ENCODE data around the gene RPL3. TPM values are rescaled to one million over a fixed set of nuclear protein-coding genes. Genes with fewer than 3 reads are reported as not detected.
A peak's percentile ranks its signal among the peaks of the same experiment; 100 is the strongest.

Gene RPL3
- total and polyA plus RNA-seq, 2 donors (not counting 1 experiment from before 2014, with no cell fraction given) = 2,627 to 2,862 TPM

GRCh38 chr22:39349506-39349966, 30.1 kb upstream of the RPL3 start:
- Histone ChIP-seq H3K4me3 (replicated peaks in 1 of 4; ENCODE audit: control extremely low read depth in 1 of 4, insufficient read depth in 1 of 4, low read depth in 3 of 4, low read length in 4 of 4) (peak overlapping the region; percentile 39 to 73 (median 62)), H4K20me1 (ENCODE audit: control insufficient read depth, extremely low read depth, insufficient read depth, low read length) (no peaks in the 10 kb centered on the region), H3K4me1 (ENCODE audit: control insufficient read depth, extremely low read depth, insufficient read depth, low read length) (no peaks in the 10 kb centered on the region), H3K79me2 (ENCODE audit: control insufficient read depth, insufficient read depth, low read length) (no peaks in the 10 kb centered on the region), H3K36me3 (ENCODE audit: control insufficient read depth, insufficient read depth, low read length) (no peaks in the 10 kb centered on the region), H3K9me3 (ENCODE audit: control insufficient read depth, insufficient read depth, low read depth, low read length) (no peaks in the 10 kb centered on the region), H2AFZ (ENCODE audit: low read length) (peak overlapping the region; percentile 76), H3K27me3 (ENCODE audit: control insufficient read depth, insufficient read depth, low read length) (peaks cover 3% of the 10 kb centered on the region), H3K9ac (ENCODE audit: insufficient read depth, low read length) (peak overlapping the region; percentile 7), H3K4me2 (ENCODE audit: extremely low read depth, insufficient read depth, low read length) (peak overlapping the region; percentile 59), H3K27ac (ENCODE audit: insufficient read depth, low read length) (no peak overlapping the region)
- no peak for TF ChIP-seq EZH2 (IDR thresholded peaks at IDR 0.05; ENCODE audit: low read length, missing control alignments)
- TF ChIP-seq CTCF (conservative IDR thresholded peaks at IDR 0.05 in 1 of 2, IDR thresholded peaks at IDR 0.05 in 1 of 2; ENCODE audit: low read depth in 1 of 2, low read length in 2 of 2) = no peak
- DNase-seq (ENCODE audit: low read depth in 2 of 2) = peak in 1 of 2 donors; percentile 24

GRCh38 chr22:39348909-39349505, 29.6 kb upstream of the RPL3 start:
- Histone ChIP-seq H3K27ac (ENCODE audit: insufficient read depth, low read length) (no peak overlapping the region), H3K27me3 (ENCODE audit: control insufficient read depth, insufficient read depth, low read length) (peaks cover 5% of the 10 kb centered on the region), H3K4me3 (replicated peaks in 1 of 4; ENCODE audit: control extremely low read depth in 1 of 4, insufficient read depth in 1 of 4, low read depth in 3 of 4, low read length in 4 of 4) (peak overlapping the region; percentile 39 to 63 (median 54)), H3K9ac (ENCODE audit: insufficient read depth, low read length) (no peak overlapping the region), H3K79me2 (ENCODE audit: control insufficient read depth, insufficient read depth, low read length) (no peaks in the 10 kb centered on the region), H3K4me2 (ENCODE audit: extremely low read depth, insufficient read depth, low read length) (peak overlapping the region; percentile 59), H3K36me3 (ENCODE audit: control insufficient read depth, insufficient read depth, low read length) (no peaks in the 10 kb centered on the region), H2AFZ (ENCODE audit: low read length) (peak overlapping the region; percentile 76), H4K20me1 (ENCODE audit: control insufficient read depth, extremely low read depth, insufficient read depth, low read length) (no peaks in the 10 kb centered on the region), H3K4me1 (ENCODE audit: control insufficient read depth, extremely low read depth, insufficient read depth, low read length) (no peaks in the 10 kb centered on the region), H3K9me3 (ENCODE audit: control insufficient read depth, insufficient read depth, low read depth, low read length) (no peaks in the 10 kb centered on the region)
- TF ChIP-seq CTCF (conservative IDR thresholded peaks at IDR 0.05 in 1 of 2, IDR thresholded peaks at IDR 0.05 in 1 of 2; ENCODE audit: low read depth in 1 of 2, low read length in 2 of 2) = no peak
- no peak for TF ChIP-seq EZH2 (IDR thresholded peaks at IDR 0.05; ENCODE audit: low read length, missing control alignments)
- DNase-seq (ENCODE audit: low read depth in 2 of 2) = no peak

- no peak for DNase-seq (ENCODE audit: low read depth in 2 of 2)
- no peak overlapping the region for H3K27ac ChIP-seq (ENCODE audit: insufficient read depth, low read length)
- H3K79me2 ChIP-seq (ENCODE audit: control insufficient read depth, insufficient read depth, low read length) = no peaks in the 10 kb centered on the region
- H3K4me3 ChIP-seq (replicated peaks in 1 of 4; ENCODE audit: control extremely low read depth in 1 of 4, insufficient read depth in 1 of 4, low read depth in 3 of 4, low read length in 4 of 4) = no peak overlapping the region
- H3K4me1 ChIP-seq (ENCODE audit: control insufficient read depth, extremely low read depth, insufficient read depth, low read length) = no peaks in the 10 kb centered on the region
- H3K9me3 ChIP-seq (ENCODE audit: control insufficient read depth, insufficient read depth, low read depth, low read length) = no peaks in the 10 kb centered on the region
- no peak overlapping the region for H2AFZ ChIP-seq (ENCODE audit: low read length)
- no peak overlapping the region for H3K4me2 ChIP-seq (ENCODE audit: extremely low read depth, insufficient read depth, low read length)
- no peak for TF ChIP-seq CTCF (conservative IDR thresholded peaks at IDR 0.05 in 1 of 2, IDR thresholded peaks at IDR 0.05 in 1 of 2; ENCODE audit: low read depth in 1 of 2, low read length in 2 of 2)
- no peak for TF ChIP-seq EZH2 (IDR thresholded peaks at IDR 0.05; ENCODE audit: low read length, missing control alignments)
- H4K20me1 ChIP-seq (ENCODE audit: control insufficient read depth, extremely low read depth, insufficient read depth, low read length) = no peaks in the 10 kb centered on the region
- peaks cover 3% of the 10 kb centered on the region for H3K27me3 ChIP-seq (ENCODE audit: control insufficient read depth, insufficient read depth, low read length)
- no peaks in the 10 kb centered on the region for H3K36me3 ChIP-seq (ENCODE audit: control insufficient read depth, insufficient read depth, low read length)
- no peak overlapping the region for H3K9ac ChIP-seq (ENCODE audit: insufficient read depth, low read length)
These were observed 25.8 kb upstream of the RPL3 start for GRCh38 chr22:39345231-39345630.

Data from fibroblast of lung (primary cell).